Fibroblast of skin of left biceps (primary cell): ENCODE measurements around the gene ADORA1.

ENCODE experiments used
- DNase-seq, 2 experiments: peaks; one replicate each; pipeline ENCODE4 v3.0.0-alpha.2; 2013; ENCODE audit warnings: low read depth in 2 of 2

ADORA1 gene

DNA sequence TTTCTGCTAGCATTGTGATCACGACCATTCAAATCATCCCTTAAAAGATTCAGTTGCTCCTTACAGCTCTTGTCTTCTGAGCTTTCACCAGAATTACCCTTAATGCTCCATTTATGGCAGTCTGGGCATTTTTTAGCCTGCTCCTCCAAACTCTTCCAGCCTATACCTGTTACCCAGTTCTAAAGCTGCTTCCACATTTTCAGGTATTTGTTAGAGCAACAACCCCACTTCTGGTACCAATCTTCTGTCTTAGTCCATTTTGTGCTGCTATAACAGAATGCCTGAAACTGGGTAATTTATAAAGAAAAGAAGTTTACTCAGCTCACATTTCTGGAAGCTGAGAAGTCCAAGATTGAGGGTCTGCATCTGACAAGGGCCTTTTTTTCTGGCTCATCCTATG, 30.9 kb downstream of the ADORA1 start:
- no peak for DNase-seq

DNA sequence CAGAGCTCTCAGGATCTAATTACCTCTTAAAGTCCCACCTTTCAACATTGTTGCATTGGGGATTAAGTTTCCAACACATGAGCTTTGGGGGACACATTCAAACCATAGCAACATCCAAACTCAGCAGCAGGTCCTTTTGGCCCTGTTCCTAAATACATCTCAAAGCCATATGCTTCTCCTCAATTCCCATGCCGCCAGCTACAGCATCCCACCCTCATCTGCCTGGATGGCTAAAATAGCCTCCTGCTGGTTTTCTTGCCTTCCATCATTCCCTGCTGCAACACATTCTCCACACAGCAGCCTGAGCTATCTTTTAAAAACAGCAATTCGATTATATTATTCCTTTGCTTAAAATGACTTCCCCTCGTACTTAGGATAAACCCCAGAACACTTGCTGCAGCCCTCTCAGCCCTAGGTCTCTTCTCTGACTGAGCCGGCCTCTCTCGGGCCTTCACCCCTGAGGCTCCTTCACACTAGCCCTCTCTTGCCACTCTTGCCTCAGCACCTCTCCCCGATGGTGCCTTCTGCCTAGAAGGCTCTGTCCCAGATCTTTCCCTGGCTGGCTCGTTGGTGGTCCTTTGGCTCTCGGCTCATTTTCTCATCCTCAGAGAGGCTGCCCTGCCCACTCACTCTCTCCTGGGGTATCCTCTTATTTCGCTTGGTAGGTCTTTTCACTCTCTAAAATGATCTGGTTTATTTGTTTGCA, 31.6 kb downstream of the ADORA1 start:
- DNase-seq = no peak

DNA sequence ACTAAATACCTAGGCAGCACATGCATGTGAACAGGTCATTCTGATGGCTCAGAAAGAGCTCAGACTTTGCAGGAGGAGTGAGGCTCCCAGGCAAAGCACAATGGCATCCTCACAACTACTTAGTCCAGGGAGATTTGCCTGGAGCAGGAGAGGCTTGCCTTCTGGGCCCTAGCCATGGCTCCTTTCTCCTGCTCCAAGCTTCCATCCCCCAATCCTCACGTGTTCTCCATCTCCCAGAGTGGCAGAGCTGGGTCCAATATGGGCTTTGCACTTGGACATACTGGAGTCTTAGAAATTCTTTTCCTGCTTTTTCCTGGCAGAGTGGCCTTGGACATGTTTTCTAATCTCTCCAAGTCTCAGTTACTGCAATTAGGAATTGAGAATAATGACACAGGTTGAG, 32.3 kb downstream of the ADORA1 start:
- no peak for DNase-seq

DNA sequence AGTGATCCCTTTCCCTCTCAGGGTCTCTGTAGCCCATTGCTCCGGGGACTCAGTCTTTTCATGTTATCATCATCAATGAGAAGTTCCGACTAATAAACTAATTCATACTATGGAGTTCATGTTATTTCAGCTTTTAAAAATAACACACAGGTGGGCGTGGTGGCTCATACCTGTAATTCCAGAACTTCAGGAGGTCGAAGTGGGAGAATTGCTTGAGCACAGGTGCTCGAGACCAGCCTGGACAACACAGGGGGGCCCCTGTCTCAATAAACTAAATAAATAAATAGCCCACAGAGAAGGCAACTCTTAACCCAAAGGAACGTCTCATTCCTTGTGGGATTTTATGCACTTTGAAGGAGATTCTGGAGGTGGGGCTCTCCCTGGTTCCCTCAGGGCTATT, 33.6 kb downstream of the ADORA1 start:
- DNase-seq = no peak

DNA sequence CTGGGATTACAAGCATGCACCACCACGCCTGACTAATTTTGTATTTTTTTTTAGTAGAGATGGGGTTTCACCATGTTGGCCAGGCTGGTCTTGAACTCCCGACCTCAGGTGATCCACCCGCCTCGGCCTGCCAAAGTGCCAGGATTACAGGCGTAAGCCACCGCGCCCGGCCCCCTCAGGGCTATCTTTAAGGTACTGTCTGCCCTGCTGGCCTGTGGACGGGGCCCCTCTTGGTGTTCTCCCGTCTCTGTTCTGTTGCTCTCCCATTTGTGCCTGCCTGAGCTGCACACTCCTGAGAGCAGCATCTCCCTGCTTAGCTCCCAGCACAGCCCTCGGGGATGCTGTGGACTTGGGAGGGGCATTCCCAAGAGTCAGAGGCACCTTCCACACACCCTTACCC, 34.2 kb downstream of the ADORA1 start:
- no peak for DNase-seq

DNA sequence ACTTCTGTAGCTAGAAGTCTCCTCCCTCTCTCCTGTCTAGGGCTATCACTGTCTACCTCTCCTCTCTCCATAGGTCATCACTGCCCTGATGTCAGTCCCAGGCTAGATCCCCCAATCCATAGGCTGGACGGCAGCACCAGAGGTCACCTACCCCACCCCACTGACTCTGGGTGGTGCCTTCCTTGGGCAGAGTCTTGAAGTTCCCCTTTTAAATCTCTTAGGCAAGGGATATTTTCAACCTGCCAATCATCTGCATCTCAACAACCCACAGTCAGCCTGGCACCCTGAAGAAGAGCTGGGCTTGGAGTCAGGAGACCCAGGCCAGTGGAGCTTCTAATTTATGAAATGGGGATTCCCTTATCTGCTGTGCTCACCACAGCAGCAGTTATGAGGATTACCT, 34.9 kb downstream of the ADORA1 start:
- no peak for DNase-seq

DNA sequence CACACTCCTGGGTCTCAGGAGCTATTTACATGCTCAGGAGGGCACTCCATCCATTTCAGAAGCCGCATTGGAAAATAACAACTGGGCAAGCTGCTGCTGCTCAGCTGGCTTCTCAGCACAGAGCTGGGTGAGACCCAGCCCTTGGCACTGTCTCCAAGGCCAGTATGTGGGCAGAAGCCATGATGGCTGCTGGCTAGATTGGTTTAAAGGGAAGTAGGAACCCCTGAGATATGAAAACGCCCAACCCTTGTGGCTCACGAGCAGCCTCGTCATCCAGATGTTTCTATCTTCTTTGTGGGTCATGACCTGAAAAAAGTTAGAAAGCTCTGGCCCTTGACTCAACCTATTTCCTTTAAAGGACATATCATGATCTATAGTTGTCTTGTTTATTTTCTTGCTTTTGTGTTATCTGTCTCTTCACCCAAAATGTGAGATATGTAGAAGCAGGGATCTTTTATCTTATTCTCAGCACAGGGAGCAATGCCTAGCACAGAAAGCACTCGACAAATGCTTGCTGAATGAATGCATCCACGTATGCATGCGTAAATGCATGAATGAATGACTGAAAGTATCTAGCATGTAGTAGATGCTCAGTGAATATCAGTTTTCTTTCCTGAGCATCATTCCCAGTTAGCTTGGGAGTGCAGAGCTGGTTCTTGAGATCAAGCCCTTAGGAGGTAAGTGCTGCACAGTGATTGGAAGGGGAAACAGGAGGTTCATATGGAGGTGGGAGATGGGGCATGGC, 36.5 kb downstream of the ADORA1 start:
- no peak for DNase-seq

DNA sequence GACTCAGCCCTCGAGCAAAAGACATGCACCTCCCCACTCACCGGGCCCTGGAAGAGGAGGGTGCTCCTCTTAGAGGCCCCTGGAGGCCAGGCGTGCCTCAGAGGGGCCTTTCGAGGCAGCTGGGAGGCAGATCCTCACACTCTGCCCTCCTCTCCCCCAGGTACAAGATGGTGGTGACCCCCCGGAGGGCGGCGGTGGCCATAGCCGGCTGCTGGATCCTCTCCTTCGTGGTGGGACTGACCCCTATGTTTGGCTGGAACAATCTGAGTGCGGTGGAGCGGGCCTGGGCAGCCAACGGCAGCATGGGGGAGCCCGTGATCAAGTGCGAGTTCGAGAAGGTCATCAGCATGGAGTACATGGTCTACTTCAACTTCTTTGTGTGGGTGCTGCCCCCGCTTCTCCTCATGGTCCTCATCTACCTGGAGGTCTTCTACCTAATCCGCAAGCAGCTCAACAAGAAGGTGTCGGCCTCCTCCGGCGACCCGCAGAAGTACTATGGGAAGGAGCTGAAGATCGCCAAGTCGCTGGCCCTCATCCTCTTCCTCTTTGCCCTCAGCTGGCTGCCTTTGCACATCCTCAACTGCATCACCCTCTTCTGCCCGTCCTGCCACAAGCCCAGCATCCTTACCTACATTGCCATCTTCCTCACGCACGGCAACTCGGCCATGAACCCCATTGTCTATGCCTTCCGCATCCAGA, 37.7 kb downstream of the ADORA1 start:
- no peak for DNase-seq

DNA sequence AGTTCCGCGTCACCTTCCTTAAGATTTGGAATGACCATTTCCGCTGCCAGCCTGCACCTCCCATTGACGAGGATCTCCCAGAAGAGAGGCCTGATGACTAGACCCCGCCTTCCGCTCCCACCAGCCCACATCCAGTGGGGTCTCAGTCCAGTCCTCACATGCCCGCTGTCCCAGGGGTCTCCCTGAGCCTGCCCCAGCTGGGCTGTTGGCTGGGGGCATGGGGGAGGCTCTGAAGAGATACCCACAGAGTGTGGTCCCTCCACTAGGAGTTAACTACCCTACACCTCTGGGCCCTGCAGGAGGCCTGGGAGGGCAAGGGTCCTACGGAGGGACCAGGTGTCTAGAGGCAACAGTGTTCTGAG, 38.3 kb downstream of the ADORA1 start:
- DNase-seq = no peak

DNA sequence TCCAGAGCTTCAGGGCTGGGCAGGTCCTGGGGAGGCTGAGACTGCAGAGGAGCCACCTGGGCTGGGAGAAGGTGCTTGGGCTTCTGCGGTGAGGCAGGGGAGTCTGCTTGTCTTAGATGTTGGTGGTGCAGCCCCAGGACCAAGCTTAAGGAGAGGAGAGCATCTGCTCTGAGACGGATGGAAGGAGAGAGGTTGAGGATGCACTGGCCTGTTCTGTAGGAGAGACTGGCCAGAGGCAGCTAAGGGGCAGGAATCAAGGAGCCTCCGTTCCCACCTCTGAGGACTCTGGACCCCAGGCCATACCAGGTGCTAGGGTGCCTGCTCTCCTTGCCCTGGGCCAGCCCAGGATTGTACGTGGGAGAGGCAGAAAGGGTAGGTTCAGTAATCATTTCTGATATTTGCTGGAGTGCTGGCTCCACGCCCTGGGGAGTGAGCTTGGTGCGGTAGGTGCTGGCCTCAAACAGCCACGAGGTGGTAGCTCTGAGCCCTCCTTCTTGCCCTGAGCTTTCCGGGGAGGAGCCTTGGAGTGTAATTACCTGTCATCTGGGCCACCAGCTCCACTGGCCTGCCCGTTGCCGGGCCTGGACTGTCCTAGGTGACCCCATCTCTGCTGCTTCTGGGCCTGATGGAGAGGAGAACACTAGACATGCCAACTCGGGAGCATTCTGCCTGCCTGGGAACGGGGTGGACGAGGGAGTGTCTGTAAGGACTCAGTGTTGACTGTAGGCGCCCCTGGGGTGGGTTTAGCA, 38.8 kb downstream of the ADORA1 start:
- DNase-seq = no peak

DNA sequence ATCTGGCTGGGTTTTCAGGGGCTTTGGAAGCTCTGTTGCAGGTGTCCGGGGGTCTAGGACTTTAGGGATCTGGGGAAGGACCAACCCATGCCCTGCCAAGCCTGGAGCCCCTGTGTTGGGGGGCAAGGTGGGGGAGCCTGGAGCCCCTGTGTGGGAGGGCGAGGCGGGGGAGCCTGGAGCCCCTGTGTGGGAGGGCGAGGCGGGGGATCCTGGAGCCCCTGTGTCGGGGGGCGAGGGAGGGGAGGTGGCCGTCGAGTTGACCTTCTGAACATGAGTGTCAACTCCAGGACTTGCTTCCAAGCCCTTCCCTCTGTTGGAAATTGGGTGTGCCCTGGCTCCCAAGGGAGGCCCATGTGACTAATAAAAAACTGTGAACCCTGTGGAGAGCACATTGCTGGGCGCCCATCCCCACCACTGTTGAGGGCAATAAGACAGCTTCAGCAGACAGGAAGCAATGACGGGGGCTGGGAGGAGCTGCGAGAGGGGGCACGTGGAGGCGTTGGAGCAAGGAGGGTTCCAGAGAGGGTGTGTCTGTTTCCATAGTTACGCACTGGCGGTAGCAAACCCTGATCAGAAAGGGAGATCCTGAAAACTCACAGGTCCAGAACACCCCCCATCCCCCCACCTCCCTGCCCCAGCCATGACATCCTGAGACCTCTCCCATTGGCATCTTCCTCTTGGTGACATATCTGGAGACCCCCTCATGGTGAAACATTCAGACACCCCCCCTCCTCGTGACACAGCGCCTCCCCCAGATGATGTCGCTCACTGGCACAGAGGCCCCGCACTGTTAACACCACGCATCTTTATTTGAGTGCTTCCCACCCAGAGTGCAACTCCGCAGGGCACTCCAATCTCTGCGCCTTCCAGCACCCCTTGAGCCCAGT, 39.7 kb downstream of the ADORA1 start:
- DNase-seq = no peak

DNA sequence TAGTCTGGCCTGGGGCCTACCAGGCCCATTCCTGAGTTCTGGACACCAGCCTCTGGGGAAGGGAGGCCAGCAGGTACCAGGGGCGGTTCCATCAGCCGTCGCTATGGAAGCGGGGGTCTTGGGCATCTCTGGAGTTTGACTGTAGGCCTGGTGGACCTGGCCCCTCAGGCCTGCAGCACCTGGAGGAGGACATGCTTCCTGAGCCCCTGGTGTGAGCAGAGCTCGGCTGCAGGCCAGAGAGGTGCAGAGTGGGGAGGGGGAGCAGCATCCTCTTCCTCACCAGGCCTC, 40.3 kb downstream of the ADORA1 start:
- DNase-seq = no peak

DNA sequence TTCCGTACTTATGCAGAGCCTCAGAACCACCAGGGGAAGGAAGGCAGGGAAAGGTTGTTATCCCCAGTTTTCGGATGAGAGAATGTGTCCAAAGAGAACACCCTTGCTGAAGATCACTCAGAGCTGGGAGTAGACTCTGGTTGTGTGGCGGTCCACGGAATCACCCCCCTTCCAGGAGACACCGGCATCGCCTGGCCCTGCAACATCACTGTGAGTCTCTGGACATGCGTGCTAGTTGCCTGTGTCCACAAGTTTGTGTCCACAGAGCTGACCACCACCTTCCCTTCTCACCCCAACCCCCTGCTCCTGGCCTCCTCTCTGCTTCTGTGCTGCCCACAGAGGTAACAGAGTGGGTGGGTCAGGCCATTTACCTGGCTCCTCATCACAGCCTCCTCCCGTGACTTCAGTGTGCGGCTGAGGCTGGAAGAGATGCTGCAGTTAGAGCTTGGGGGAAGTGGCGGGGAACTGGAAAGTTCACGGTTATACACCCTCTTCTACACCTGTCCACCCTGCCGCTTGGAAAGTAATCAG, 40.8 kb downstream of the ADORA1 start:
- DNase-seq = no peak

DNA sequence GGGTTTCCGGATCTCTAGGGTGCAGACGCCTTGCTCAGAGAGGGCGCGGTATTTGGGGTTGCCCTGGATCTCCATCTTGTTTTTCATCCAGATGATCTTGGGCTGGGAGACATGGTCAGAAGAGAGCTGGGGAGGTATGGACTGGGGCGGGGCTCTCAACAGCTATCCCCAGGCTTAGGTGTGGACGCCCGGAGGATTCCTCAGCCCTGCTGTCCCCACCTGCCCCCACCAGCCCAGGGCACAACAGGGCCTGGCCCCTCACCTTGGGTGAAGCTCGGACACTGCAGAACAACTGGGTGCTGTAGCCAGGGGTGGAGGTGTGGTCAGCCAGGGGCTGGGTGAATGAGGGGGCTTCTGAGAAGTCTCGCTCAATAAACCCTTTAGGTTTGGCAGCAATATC, 41.5 kb downstream of the ADORA1 start:
- no peak for DNase-seq

DNA sequence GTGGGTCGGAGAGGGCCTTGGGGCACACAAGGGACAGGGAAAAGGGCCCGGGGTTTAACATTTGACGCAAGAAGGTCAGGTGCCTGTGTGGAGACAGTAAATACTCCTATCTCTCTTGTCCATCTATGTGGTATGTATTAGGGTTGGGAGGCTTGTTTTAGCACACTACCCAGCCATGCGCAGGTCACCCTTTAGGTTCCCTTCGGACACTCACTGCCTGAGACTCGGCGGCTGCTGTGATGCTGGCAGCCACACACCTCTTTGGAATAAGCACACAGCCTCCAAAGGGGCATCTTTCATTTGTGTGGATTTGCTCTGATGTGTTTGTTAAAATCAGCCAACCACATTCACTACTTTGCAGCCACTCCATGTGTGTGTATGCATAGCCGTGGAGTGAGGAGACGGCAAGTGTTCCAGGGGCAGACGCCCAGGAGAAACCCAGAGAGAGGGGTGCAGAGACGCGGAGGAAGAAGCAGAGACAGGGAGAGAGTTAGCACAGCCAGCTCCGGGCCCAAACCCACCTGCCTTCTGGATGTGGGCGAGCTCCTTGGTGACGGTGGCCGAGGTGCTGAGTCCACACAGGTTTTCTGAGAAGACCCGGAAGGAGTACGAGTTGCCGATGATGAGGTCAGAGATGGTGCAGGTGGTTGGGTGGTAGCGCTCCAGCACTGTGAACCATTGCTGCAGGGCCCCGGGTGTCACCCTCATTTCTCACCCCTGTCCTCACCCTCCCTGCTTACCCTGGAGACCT, 42.4 kb downstream of the ADORA1 start:
- no peak for DNase-seq

DNA sequence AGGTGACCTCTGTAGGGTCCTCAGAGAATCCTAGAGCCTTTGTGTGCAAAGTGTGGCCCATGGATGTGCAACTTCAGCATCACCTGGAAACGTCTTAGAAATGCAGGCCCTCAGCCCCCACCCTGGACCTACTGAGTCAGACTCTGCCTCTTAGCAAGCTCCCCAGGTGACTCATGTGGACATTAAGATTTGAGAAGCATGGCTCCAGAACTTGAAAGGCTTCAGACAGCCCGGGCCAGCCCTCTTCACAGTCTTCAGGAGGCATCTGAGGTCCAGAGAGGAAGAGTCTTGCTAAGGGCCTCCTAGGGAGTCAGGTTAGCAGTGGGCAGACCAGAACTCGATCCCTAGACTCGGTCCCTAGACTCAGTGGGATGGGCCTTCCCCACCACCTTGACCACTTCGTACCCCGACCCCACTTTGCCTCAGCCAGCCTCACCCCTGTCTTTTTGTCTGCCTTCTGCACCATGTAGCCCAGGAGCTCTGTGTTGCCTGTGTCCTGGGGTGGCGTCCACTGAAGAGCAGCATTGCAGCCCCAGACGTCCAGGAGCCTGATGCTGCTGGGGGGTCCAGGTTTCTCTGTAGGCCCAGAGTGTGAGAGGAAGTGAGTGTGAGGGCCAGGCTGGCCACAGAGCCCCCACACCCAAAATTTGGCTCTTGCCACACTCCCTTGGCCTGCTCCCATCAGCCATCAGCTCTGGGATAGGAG, 43.3 kb downstream of the ADORA1 start:
- no peak for DNase-seq

DNA sequence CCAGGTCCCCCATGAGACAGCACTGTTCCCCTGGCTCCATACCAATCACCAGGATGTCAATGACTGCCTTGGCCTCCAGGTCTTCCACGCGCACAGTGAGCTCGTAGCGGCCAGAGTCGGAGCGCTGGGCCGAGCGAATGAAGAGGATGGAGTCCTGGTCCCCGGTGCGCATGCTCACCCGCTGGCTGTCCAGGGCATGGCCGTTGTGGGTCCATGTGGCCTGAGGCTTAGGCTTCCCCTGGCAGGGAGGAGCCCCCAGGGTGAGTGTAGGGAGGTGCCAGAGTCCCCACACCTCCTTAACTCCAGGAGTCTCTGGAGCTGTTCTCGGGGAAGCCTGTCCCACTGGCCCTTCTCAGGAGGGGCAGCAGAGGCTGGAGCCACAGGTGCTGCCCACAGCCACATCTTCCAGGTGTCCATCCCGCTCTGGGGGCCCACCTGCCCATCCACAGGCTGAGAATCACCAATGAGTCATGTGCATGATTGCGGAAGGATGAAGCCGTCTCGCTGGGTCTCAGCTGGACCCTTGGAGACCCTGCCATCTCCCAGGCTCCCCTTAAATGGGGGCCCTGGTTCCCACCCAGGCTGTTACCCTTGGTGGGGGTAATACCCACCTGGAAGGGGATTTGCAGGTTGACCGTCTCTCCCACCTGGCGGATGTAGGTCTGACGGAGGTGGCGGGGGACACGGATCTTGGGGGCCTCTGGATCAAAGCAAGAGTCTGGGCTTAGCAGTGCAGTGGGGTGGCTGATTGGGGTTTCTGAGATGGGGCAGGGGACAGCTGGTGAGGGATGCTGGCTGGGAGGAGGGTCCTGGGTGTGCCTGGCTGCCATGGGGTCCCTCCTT, 44.0 kb downstream of the ADORA1 start:
- no peak for DNase-seq

DNA sequence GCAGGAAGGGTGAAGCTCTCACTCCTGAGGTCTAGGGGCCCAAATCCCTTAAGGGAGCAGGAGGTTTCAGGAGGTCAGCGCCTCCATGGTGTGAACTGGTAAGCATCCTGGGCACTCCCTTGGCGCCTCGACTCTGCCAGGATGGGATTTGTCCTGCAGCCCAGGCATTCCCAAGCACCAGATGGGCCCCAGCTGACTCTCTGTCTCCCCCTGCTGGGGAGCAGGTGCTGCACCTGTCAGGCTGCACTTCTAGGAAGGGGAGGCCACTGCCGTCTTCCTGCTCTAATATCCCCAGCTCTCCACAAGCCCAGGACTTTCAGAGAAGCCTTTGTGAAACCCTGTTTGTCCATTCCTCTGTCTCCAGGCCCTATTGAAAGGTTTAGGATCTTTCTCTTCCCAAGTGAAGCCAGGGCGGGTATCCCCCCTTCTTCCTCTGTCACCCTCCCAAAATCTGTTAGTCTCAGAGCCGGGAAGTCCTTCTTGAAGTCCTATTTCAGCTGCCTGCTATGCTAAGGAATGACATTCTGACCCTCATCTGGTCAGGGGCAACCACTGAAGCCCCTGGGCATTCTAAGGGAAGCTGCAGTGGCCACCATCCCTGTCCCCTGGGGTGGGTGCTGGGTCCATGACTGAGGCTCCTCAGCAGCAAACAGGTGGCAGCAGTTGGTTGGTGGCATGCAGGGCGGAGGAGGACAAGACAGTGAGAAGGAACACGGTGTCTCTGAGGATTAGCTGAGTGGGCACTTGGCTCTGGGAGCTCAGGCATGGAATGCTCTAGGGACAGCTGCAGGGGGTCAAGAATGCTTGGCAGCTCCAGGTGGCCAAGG, 44.9 kb downstream of the ADORA1 start:
- peak in 1 of 2 experiments; percentile 7 for DNase-seq
